Measurements from ENCODE around the gene FARP1. TPM values are rescaled to one million over a fixed set of nuclear protein-coding genes. Genes with fewer than 3 reads are reported as not detected.

The FARP1 gene
- total and polyA plus RNA-seq, 2 of the 13 experiments (the other 11 are each of a cell fraction or from before 2014, with no cell fraction given): 70.6 to 126 TPM

DNA sequence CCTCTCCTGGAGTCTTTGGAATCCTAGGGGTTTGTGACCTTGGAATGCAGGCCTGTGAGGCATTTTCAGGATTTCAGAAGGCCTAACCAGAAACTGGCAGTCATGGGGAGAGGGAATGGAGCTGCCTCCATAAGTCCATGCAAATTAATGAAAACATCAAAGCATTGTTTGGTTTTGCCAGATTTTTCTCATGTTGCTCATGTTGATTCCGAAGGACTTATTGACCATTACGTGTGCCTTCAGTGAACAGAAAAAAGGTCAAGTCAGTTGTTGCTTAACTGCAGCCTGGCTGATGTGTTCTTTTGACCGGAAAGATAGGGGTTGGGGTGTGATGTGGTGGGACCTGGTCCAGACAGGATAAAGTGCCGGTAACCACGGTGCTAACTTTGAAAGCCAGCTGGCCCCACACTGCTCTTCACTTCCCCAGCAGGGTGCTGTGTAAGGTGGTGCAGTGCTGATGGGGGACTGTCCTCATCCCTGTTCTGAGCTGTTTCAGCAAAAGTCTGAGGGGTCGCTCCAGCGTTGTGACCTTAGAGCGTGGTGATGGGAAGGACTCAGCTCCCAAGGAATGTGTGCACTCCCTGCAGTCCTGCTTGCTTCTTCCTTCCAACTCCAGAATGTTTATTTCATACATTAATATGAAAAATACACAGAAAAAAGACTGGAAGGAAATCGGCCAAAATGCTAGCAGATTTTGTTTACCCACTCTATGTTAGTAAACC is 30.7 kb downstream of the FARP1 start (continued):
- TF ChIP-seq, protein P1, sequence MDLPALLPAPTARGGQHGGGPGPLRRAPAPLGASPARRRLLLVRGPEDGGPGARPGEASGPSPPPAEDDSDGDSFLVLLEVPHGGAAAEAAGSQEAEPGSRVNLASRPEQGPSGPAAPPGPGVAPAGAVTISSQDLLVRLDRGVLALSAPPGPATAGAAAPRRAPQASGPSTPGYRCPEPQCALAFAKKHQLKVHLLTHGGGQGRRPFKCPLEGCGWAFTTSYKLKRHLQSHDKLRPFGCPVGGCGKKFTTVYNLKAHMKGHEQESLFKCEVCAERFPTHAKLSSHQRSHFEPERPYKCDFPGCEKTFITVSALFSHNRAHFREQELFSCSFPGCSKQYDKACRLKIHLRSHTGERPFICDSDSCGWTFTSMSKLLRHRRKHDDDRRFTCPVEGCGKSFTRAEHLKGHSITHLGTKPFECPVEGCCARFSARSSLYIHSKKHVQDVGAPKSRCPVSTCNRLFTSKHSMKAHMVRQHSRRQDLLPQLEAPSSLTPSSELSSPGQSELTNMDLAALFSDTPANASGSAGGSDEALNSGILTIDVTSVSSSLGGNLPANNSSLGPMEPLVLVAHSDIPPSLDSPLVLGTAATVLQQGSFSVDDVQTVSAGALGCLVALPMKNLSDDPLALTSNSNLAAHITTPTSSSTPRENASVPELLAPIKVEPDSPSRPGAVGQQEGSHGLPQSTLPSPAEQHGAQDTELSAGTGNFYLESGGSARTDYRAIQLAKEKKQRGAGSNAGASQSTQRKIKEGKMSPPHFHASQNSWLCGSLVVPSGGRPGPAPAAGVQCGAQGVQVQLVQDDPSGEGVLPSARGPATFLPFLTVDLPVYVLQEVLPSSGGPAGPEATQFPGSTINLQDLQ (CRISPR knock-in tag; IDR thresholded peaks at IDR 0.05): no peak
- TF ChIP-seq HDAC6 (IDR thresholded peaks at IDR 0.05; ENCODE audit: low read depth, low read length) (no peak), HNF4A (CRISPR knock-in tag; IDR thresholded peaks at IDR 0.05) (peak; percentile 75), PHB2 (IDR thresholded peaks at IDR 0.05; ENCODE audit: partially characterized antibody) (no peak), REL (CRISPR knock-in tag; conservative IDR thresholded peaks at IDR 0.05) (no peak), ZNF556 (CRISPR knock-in tag; IDR thresholded peaks at IDR 0.05; ENCODE audit: borderline replicate concordance) (peak; percentile 30; the same call in 1 of the 2 replicates), SRY (CRISPR knock-in tag; IDR thresholded peaks at IDR 0.05) (no peak), RBAK (CRISPR knock-in tag; IDR thresholded peaks at IDR 0.05) (no peak), FOXO1 (CRISPR knock-in tag; IDR thresholded peaks at IDR 0.05) (peak; percentile 90), ZNF230 (CRISPR knock-in tag; IDR thresholded peaks at IDR 0.05) (no peak), E2F1 (CRISPR knock-in tag; IDR thresholded peaks at IDR 0.05) (no peak), RAD21 (CRISPR knock-in tag; IDR thresholded peaks at IDR 0.05) (no peak), ZFYVE20 (CRISPR knock-in tag; IDR thresholded peaks at IDR 0.05; ENCODE audit: borderline replicate concordance, low read depth) (no peak), NFYB (CRISPR knock-in tag; IDR thresholded peaks at IDR 0.05) (no peak), ZNF138 (CRISPR knock-in tag; IDR thresholded peaks at IDR 0.05; ENCODE audit: low read depth) (no peak), CREB1 (IDR thresholded peaks at IDR 0.05) (peak; percentile 31; the same call in 1 of the 2 replicates), CREB1 (CRISPR knock-in tag; IDR thresholded peaks at IDR 0.05) (peak; percentile 55), ZNF451 (CRISPR knock-in tag; IDR thresholded peaks at IDR 0.05) (no peak), HOXA3 (CRISPR knock-in tag; IDR thresholded peaks at IDR 0.05) (peak; percentile 67; the same call in 1 of the 2 replicates), XRCC5 (optimal IDR thresholded peaks at IDR 0.05; ENCODE audit: low read length) (no peak), NPAS2 (CRISPR knock-in tag; IDR thresholded peaks at IDR 0.05; ENCODE audit: borderline replicate concordance) (no peak), FOXA3 (CRISPR knock-in tag; IDR thresholded peaks at IDR 0.05) (peak; percentile 93), MZF1 (CRISPR knock-in tag; IDR thresholded peaks at IDR 0.05; ENCODE audit: borderline replicate concordance) (no peak), KAT7 (CRISPR knock-in tag; IDR thresholded peaks at IDR 0.05; ENCODE audit: borderline replicate concordance) (peak; percentile 47; the same call in 1 of the 2 replicates), IKZF4 (CRISPR knock-in tag; IDR thresholded peaks at IDR 0.05; ENCODE audit: borderline replicate concordance, low read depth, not compliant biosample characterization) (no peak), SP2 (CRISPR knock-in tag; IDR thresholded peaks at IDR 0.05) (no peak), PHF5A (CRISPR knock-in tag; IDR thresholded peaks at IDR 0.05; ENCODE audit: low read depth, unreplicated experiment) (peak; percentile 44), ZNF777 (CRISPR knock-in tag; IDR thresholded peaks at IDR 0.05) (no peak)
- TF ChIP-seq, protein P2, sequence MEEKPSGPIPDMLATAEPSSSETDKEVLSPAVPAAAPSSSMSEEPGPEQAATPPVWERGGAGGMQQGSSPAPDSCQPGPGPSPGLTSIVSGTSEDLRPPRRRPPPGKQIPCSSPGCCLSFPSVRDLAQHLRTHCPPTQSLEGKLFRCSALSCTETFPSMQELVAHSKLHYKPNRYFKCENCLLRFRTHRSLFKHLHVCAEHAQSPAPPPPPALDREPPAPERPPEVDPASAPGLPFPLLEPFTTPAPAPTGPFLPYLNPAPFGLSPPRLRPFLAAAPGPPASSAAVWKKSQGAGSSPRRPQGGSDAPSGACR (CRISPR knock-in tag; IDR thresholded peaks at IDR 0.05): no peak

Data from HepG2 (cell line).